UCSD-AML1 (cell line): ENCODE results near the gene MAP2K5.

ENCODE experiments used
- DNase-seq: peaks from one replicate; lab custom pipeline; 2025; ENCODE audit not compliant: unreplicated experiment; lab: John Stamatoyannopoulos, UW

Gene MAP2K5

DNA sequence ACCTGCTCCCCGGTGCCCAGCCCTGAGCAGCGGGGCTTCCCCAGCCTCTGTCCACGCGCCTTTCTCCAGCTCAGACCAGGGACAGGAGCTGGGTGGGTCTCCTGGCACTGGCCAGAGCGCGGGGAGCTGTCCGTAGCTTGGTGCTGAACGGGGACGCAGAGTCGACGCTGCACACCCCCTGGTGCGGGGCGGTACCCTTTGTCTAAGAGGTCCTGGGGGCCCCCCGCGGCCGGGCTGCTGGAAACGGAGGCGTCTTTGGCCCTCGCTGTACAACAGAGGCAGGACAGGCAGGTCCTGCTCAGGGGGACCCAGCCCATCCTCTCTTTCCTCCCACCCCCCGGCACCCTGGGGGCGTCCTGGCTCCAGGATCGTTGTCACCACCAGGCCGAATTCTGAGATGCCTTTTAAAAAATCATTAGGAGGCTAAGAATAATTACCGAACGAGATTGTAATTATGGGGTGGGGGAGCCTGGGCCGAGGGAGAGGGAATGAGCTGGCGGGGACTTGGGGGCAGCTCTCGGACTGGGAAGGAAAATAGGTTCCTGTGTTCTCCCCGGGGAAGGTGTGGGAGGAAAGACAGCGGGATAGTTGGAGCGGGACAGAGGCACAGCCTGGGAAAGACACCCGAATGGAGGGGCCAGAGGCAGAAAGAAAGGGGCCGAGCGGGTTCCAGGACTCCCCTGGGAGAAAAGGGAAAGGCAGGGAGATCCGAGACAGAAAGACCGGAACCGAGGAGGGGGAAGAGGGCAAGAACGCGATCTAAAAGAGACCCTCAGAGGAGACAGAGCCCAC is 278.7 kb downstream of the MAP2K5 start:
- DNase-seq, result peak; percentile 25

DNA sequence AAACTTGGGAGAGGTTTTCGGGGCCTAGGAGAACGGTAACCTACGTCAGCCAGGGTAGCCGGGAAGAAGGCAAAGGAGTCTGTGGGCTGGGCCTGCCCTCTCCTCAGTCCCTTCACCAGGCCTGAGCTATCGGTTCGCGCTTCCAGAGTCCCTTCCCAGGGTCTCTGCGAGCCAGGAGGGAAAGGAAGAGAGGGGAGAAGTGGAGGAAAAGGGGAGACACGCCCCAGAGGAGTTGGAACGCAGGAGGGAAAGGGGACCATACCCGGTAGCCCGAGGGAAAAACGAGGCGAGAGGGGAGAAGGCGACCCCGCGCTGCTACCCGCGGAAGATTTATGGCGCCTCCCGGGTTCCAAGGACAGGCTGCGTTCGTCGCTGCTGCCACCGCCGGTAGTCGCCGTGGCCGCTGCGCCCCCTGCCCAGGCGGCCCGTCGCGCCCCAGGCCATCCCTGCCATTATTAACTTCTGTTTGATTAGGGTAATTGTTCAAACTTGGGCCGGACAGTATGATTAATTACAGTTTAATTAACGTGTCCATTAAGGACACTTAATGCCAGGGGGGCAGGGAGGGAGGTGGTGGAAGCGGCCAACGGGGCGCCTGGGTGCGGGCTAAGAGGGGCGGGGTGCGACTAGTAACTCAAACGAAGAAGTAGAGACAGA is 279.4 kb downstream of the MAP2K5 start:
- DNase-seq, result no peak

- DNase-seq, result no peak
Measured at GRCh38 chr15:67822537-67823313, 280.2 kb downstream of the MAP2K5 start.

GRCh38 chr15:67823314-67824196 is 281.1 kb downstream of the MAP2K5 start:
- DNase-seq, result no peak

- no peak for DNase-seq
Measured at GRCh38 chr15:67824197-67824968, 281.9 kb downstream of the MAP2K5 start.

- no peak for DNase-seq
Measured at GRCh38 chr15:67824976-67825880, 282.7 kb downstream of the MAP2K5 start, which contains the start of gene SKOR1. Gene SKOR1 (plus strand): TSS chr15:67825509. CDS start chr15:67825603, 94 bp downstream.

- no peak for DNase-seq
Measured at GRCh38 chr15:67825881-67826716, 283.6 kb downstream of the MAP2K5 start.

- no peak for DNase-seq
Measured at GRCh38 chr15:67826717-67827561, 284.4 kb downstream of the MAP2K5 start.

- DNase-seq, result no peak
Measured at GRCh38 chr15:67827562-67828277, 285.2 kb downstream of the MAP2K5 start.

DNA sequence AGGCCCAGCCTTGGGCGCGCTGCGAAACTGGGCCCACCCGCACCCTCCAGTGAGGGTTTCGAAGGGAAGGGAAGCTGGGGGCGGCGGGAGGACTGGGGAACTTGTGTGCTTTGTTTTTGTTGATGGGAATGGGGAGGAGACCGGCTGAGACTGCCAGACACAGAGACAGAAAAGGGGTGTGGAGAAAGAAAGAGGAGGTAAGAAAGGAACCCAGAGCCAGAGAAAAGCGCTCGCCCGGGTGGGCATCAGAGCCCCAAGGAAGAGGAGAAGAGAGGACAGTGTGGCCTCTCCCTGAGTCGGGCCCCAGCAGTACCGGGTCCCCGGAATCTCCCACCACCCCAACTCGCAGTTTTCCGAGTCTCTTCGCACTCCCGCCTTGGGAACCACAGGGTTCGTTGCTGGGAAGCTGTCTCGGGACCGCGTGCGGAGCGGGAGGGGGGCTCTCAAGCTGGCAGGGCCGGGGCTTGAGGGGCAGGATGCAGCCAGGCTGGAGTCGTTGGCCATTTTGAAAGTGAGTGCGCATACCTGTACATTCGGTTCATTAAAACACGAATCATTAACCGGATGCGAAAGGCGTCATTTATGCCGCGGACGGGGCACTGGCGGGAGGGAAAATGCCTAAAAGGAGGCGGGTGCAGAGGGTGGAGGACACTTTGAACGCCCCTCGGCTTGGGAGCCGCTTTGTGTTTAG is 285.9 kb downstream of the MAP2K5 start:
- DNase-seq, result no peak

DNA sequence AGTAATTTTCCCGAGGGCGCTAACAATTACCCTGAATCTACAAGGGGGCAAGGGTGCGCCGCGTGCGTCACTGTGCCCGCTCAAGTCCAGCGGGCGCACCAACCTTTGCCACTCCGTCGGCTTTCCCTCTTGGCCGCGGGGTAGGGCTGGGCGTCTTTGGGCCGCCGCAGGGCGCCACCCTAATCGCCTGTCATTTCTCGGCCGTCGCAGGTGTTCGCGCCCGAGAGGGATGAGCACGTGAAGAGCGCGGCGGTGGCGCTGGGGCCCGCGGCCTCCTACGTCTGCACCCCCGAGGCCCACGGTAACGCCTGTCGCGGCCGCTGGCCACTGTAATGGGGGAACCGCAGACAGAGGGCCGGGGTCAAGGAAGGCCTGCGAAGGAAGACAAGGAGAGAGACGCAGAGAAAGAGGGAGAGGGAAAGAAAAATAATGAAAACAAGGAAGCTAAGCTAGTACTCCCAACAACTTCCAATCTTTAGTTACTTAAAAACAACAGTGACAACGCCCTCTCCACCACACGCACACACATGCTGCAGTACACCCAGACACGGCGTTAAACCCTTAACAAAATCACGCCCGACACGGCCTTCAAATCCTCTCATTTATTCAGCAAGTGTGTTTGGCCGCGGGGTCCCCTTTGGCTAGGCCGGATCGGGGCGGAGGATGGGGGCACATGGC is 286.6 kb downstream of the MAP2K5 start:
- no peak for DNase-seq

DNA sequence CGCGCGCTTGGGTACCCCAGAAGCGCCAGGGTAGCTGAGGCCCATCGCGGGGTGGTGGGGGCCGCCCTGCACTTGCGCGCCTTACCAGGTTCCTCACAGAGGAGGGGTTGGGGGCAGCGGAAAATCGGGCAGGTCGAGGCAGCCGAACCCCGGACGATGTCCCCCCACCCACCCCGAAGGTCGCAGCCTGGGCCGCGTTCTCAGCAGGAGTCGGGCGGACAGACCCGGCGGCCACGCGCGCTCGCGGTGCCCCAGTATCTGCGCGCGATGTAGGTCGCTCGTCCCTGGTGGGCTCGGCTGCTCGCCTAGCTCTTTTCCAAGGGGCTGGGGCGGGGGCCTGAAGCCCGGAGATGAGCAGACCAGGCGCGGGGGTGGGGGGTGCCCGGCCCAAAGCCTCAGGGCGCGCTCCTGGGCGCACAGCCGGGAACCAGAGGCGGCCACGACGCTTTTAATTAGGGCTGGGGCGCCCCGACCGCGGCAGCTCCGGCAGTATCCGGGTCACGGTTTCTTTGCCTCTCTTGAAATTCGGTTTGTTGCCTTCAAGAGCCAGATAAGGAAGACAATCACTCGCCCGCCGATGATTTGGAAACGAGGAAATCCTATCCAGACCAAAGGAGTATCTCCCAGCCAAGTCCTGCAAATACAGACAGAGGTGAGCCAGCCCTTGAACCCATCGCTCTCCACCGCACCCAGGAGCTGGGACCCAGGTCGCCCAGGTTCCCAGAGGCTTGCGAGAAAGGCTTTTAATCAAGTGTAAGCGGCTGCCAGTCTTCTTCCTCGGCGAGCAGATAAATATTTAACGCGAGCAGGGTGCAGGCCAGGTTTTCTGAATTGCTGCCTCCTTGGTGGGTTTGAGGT is 287.4 kb downstream of the MAP2K5 start:
- DNase-seq, result no peak

DNA sequence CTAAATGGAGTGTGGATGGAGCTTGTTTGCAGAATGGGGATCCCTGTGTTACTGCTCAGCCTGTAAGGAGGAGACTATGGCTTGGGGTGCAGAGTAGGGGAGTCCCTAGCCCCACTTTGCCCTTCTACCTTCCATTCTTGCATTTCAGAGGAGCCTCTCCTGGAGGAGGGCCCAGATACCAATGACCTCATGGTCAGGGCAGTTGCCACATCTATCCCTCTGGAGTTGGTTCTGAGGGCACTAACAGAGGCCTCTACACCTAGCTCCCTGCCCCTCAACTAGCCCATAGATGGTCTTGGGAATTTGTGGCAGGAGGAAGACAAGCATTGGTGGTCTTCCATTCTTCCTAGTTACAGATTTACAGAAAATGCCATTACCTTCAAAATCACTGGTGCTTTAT is 288.9 kb downstream of the MAP2K5 start:
- no peak for DNase-seq

DNA sequence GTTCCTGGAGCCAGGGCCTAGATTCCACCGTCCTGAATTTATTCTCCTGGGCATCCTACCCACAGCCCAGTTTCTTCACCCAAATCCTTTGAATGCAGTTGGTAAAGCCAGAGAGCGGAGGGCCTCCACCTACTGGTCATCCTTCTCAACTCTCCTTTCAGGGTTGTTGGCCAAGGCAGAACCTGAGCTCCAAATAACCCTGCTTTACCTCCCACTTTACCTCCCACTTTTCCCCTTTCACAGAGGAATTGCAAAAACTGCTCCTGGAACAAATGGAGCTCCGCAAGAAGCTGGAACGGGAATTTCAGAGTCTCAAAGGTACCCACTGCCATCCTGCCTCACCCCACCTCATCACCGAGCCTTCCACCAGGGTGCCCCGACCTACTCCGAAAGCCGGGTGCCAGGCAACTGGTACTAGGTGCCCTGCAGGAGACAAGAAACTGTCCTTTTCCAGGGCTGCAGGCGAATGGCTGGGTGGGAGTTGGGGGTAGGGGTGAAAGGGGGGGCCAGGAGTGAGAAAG is 289.6 kb downstream of the MAP2K5 start:
- peak; percentile 24 for DNase-seq
